ES-I3 (cell line): ENCODE data around the gene ASAP2.

Source experiments
- H3K36me3 ChIP-seq: 2 replicates; pipeline ENCODE4 v1.6.1; 2013; ENCODE audit warnings: mild to moderate bottlenecking, low read length, control low read depth, moderate library complexity; ENCODE audit not compliant: insufficient read depth
- H3K4me1 ChIP-seq: 2 replicates; pipeline ENCODE4 v1.6.1; 2013; ENCODE audit warnings: mild to moderate bottlenecking, control low read depth, low read length; ENCODE audit not compliant: insufficient read depth
- H3K9ac ChIP-seq: 2 replicates; pipeline ENCODE4 v1.6.1; 2013; ENCODE audit warnings: low read depth, mild to moderate bottlenecking, low read length, moderate library complexity
- H3K9me3 ChIP-seq: 2 replicates; pipeline ENCODE4 v1.6.1; 2013; ENCODE audit warnings: mild to moderate bottlenecking, low read length, moderate library complexity; ENCODE audit not compliant: control insufficient read depth, insufficient read depth

Gene ASAP2

GRCh38 chr2:9451231-9451630, 244.6 kb downstream of the ASAP2 start:
- Histone ChIP-seq H3K9me3 (no peaks in the 10 kb centered on the region), H3K9ac (no peak overlapping the region), H3K36me3 (peaks cover 23% of the 10 kb centered on the region; the same call in 1 of the 2 replicates), H3K4me1 (no peaks in the 10 kb centered on the region)
